Measurements from ENCODE around the gene FAM120A. TPM values are rescaled to one million over a fixed set of nuclear protein-coding genes. Genes with fewer than 3 reads are reported as not detected.

Gene FAM120A
- total RNA-seq, 2 donors from 2014 or later: 86.3 to 90.6 TPM

DNA sequence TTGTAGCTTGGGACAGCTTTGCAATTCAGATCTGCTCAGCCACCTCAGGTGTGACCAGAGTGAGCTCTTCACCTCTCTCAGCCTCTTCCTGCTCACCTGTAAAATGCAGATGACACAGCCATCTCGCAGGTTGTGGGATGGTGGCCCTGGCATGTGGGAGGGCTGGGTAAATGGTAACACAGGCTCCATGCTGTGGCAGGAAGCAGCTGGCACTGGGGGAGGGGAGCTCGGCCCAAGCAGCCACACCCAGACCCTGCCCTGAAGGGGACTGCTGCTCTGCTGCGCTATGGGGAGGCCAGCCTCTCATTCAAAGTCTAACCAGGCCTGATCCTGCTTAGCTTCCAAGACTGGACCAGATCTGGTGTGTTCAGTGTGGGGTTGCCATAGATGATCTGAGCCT lies 149.0 kb downstream of the FAM120A start:
- WGBS: 64% methylated on average over 3 of the region's 3 CpGs
- no peaks in the 10 kb centered on the region for H3K9me3 ChIP-seq
- DNase-seq (ENCODE audit: low spot score): no peak
- intact Hi-C loops (cut with DNase I): no loop called here
- H3K4me1 ChIP-seq (replicated peaks): no peaks in the 10 kb centered on the region
- no peaks in the 10 kb centered on the region for H3K27me3 ChIP-seq (replicated peaks; ENCODE audit: insufficient read depth)
- TF ChIP-seq, protein P1, sequence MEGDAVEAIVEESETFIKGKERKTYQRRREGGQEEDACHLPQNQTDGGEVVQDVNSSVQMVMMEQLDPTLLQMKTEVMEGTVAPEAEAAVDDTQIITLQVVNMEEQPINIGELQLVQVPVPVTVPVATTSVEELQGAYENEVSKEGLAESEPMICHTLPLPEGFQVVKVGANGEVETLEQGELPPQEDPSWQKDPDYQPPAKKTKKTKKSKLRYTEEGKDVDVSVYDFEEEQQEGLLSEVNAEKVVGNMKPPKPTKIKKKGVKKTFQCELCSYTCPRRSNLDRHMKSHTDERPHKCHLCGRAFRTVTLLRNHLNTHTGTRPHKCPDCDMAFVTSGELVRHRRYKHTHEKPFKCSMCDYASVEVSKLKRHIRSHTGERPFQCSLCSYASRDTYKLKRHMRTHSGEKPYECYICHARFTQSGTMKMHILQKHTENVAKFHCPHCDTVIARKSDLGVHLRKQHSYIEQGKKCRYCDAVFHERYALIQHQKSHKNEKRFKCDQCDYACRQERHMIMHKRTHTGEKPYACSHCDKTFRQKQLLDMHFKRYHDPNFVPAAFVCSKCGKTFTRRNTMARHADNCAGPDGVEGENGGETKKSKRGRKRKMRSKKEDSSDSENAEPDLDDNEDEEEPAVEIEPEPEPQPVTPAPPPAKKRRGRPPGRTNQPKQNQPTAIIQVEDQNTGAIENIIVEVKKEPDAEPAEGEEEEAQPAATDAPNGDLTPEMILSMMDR (IDR thresholded peaks at IDR 0.05): no peak
- TF ChIP-seq POLR2AphosphoS5 (IDR thresholded peaks at IDR 0.05): no peak
- TF ChIP-seq POLR2A (IDR thresholded peaks at IDR 0.05): no peak
- H3K4me3 ChIP-seq: no peak overlapping the region
- H3K27ac ChIP-seq: no peak overlapping the region
- H3K36me3 ChIP-seq: no peaks in the 10 kb centered on the region

DNA sequence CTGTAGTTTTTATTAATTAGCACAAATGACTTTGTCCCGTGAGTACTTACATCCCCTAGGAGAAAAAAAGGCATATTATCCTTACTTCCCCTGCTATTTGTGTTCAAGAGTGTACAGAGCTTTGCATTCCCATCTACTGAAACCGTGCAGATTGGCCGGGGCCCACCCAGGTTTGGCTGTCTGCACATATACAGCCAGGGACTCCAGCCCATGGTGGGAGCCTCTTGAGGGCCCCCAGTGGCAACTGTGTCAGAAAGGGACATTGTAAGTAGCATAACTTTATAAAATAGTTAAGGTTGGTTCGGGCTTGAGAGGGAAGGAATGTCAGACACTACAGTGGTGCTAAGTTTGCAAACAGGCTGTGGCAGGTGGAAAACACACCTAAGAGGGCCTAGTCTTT lies 149.6 kb downstream of the FAM120A start:
- Histone ChIP-seq H3K9me3 (no peaks in the 10 kb centered on the region), H3K36me3 (no peaks in the 10 kb centered on the region), H3K27ac (no peak overlapping the region), H3K4me1 (replicated peaks) (no peaks in the 10 kb centered on the region), H3K27me3 (replicated peaks; ENCODE audit: insufficient read depth) (no peaks in the 10 kb centered on the region), H3K4me3 (no peak overlapping the region)
- intact Hi-C loops (cut with DNase I): no loop called here
- TF ChIP-seq POLR2A (IDR thresholded peaks at IDR 0.05): no peak
- TF ChIP-seq, protein P1 (IDR thresholded peaks at IDR 0.05): no peak
- no peak for TF ChIP-seq POLR2AphosphoS5 (IDR thresholded peaks at IDR 0.05)
- WGBS: 83% methylated on average over 4 of the region's 4 CpGs
- DNase-seq (ENCODE audit: low spot score): no peak

DNA sequence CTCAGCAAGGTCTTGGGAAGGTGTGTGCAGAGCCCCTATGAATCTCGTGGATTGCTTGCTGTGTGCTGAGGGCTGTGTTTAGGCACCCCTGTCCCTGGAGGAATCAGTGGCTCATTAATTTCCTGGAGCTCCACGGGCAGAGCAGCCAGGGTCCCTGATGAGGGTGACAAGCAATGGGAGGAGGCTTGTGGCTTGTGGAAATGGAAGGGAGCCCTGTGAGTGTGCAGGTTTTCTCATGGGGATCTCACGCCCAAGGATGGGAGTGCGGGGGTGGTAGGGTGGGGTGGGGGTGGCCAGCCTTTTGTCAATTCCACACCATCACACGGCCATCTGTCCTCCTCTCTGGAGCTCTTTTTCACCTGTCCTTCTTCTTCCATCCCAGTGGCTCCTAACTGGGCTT lies 150.2 kb downstream of the FAM120A start:
- H3K4me1 ChIP-seq (replicated peaks): no peaks in the 10 kb centered on the region

DNA sequence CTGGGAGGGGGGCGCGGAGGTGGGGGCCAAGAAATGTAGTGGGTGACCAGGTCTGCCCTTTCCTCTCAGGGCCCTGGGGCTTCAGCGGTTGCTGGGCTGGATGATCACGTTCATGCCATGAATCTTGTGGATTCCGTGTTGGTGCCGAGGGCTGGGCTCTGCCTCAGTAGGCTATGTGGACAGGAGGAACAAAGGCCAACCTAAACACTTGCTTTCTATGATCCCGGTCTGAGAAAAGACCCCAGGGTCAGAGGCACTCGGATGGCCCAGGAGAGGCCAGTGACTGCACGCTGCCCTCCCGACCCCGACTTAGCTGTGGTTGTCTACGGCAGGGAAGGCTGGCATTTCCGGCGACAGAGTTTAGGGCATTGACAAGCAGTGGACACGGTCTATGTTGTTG lies 151.5 kb downstream of the FAM120A start:
- 85% methylated on average over 15 of the region's 15 CpGs for WGBS

More for the DNA sequence above, 150.2 kb downstream of the FAM120A start:
- H3K27ac ChIP-seq: no peak overlapping the region
- no peaks in the 10 kb centered on the region for H3K27me3 ChIP-seq (replicated peaks; ENCODE audit: insufficient read depth)
- WGBS: 81% methylated on average over 5 of the region's 5 CpGs
- no peaks in the 10 kb centered on the region for H3K36me3 ChIP-seq
- intact Hi-C loops (cut with DNase I): no loop called here
- H3K4me3 ChIP-seq: no peak overlapping the region
- DNase-seq (ENCODE audit: low spot score): no peak
- no peaks in the 10 kb centered on the region for H3K9me3 ChIP-seq
- TF ChIP-seq POLR2A (IDR thresholded peaks at IDR 0.05) (no peak), POLR2AphosphoS5 (IDR thresholded peaks at IDR 0.05) (no peak)
- TF ChIP-seq, protein P1 (IDR thresholded peaks at IDR 0.05): no peak

DNA sequence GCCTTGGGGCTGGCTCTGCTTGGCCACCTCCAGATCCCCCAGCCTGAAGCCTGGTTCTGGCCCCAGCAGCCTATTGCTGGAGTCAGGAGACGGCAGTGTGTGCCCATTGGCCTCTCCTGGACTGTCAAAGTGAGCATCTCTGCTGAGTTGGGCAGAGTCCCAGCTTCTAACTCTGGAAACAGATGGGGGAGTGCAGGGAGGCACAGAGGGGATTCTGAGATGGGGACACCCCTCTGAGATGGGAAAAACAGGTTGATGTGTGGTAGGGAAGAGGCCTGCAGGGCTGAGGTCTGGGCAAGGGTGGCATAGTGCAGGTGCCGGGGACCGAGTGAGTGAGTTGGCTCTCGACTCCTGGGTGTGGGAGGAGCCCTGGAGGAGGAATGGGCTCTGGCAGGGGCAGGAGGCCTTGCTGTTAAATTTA lies 152.4 kb downstream of the FAM120A start:
- TF ChIP-seq POLR2AphosphoS5 (IDR thresholded peaks at IDR 0.05) (no peak), POLR2A (IDR thresholded peaks at IDR 0.05) (no peak)
- TF ChIP-seq, protein P1 (IDR thresholded peaks at IDR 0.05): no peak
- H3K9me3 ChIP-seq: no peaks in the 10 kb centered on the region
- no peak overlapping the region for H3K27ac ChIP-seq
- no peak overlapping the region for H3K4me3 ChIP-seq
- no peaks in the 10 kb centered on the region for H3K36me3 ChIP-seq
- DNase-seq (ENCODE audit: low spot score): no peak
- intact Hi-C loops (cut with DNase I): no loop called here
- no peaks in the 10 kb centered on the region for H3K4me1 ChIP-seq (replicated peaks)
- 78% methylated on average over 4 of the region's 4 CpGs for WGBS
- H3K27me3 ChIP-seq (replicated peaks; ENCODE audit: insufficient read depth): no peaks in the 10 kb centered on the region

More for the DNA sequence above, 151.5 kb downstream of the FAM120A start:
- no peak for DNase-seq (ENCODE audit: low spot score)
- intact Hi-C loops (cut with DNase I): no loop called here
- Histone ChIP-seq H3K36me3 (no peaks in the 10 kb centered on the region), H3K27me3 (replicated peaks; ENCODE audit: insufficient read depth) (no peaks in the 10 kb centered on the region), H3K4me1 (replicated peaks) (no peaks in the 10 kb centered on the region), H3K9me3 (no peaks in the 10 kb centered on the region), H3K27ac (no peak overlapping the region), H3K4me3 (no peak overlapping the region)
- TF ChIP-seq POLR2AphosphoS5 (IDR thresholded peaks at IDR 0.05): no peak
- TF ChIP-seq, protein P1 (IDR thresholded peaks at IDR 0.05): no peak
- TF ChIP-seq POLR2A (IDR thresholded peaks at IDR 0.05): no peak

All from prostate gland (tissue), 2 donors.